Prostate gland (tissue), 2 donors: ENCODE data around the gene ALDH1B1.

Experiments used
- CTCF ChIP-seq, 4 experiments: fragments of 200-600 bp in 2 of 4; fragments of 450-650 bp in 2 of 4; sonication (generic) in 2 of 4; IDR thresholded peaks; 1 replicate in 3 of 4; 2 replicates in 1 of 4; pipeline ENCODE4 v1.5.1; 2016 to 2019; ENCODE audit warnings: antibody characterized with exemption in 4 of 4, mild to moderate bottlenecking in 2 of 4, moderate library complexity in 2 of 4
- POLR2A ChIP-seq: fragments of 450-650 bp; IDR thresholded peaks from one replicate; pipeline ENCODE4 v1.6.1; 2016; ENCODE audit warnings: antibody characterized with exemption, mild to moderate bottlenecking
- POLR2AphosphoS5 ChIP-seq: sonication (generic); formaldehyde crosslinking; IDR thresholded peaks from one replicate; pipeline ENCODE4 v1.6.1; 2017; ENCODE audit warnings: antibody characterized with exemption

GRCh38 chr9:38421498-38422211 is 29.2 kb downstream of the ALDH1B1 start:
- TF ChIP-seq CTCF (IDR thresholded peaks at IDR 0.05) (no peak), POLR2A (no peak), POLR2AphosphoS5 (no peak)
